Liver (tissue), 9 donors: ENCODE data around the gene ST3GAL2. TPM values are rescaled to one million over a fixed set of nuclear protein-coding genes. Genes with fewer than 3 reads are reported as not detected.

Experiments used
- DNase-seq: peaks from one replicate; pipeline ENCODE4 v3.0.0-alpha.2; 2017; ENCODE audit warnings: low spot score
- H3K27ac ChIP-seq, 2 donors: one replicate each; pipeline ENCODE4 v1.7.0; 2013; ENCODE audit warnings: inconsistent platforms in 2 of 2, low read length in 2 of 2, control low read depth in 1 of 2, low read depth in 1 of 2, mild to moderate bottlenecking in 1 of 2
- H3K27me3 ChIP-seq, 4 donors: one replicate each; pipeline versions ENCODE4 v1.6.1 to v1.7.0; 2013; ENCODE audit warnings: low read length in 3 of 4, inconsistent platforms in 1 of 4, mild to moderate bottlenecking in 1 of 4, moderate library complexity in 1 of 4; ENCODE audit not compliant: control insufficient read depth in 4 of 4, insufficient read depth in 4 of 4
- H3K36me3 ChIP-seq, 4 donors: one replicate each; pipeline versions ENCODE4 v1.6.1 to v1.7.0; 2013; ENCODE audit warnings: low read length in 3 of 4, mild to moderate bottlenecking in 3 of 4, low read depth in 1 of 4, moderate library complexity in 1 of 4; ENCODE audit not compliant: control insufficient read depth in 4 of 4, insufficient read depth in 3 of 4
- H3K4me1 ChIP-seq, 4 donors: one replicate each; pipeline versions ENCODE4 v1.6.1 to v1.7.0; 2013; ENCODE audit warnings: low read length in 3 of 4, mild to moderate bottlenecking in 3 of 4, moderate library complexity in 1 of 4; ENCODE audit not compliant: control insufficient read depth in 4 of 4, insufficient read depth in 4 of 4
- H3K4me3 ChIP-seq, 3 donors: one replicate each; pipeline versions ENCODE4 v1.6.1 to v1.7.0; 2013; ENCODE audit warnings: low read length in 3 of 3, control low read depth in 1 of 3, low read depth in 1 of 3, mild to moderate bottlenecking in 1 of 3
- H3K9ac ChIP-seq, 2 donors: one replicate each; pipeline ENCODE4 v1.7.0; 2013; ENCODE audit warnings: low read length in 2 of 2, mild to moderate bottlenecking in 2 of 2, moderate library complexity in 2 of 2, control low read depth in 1 of 2, low read depth in 1 of 2
- H3K9me3 ChIP-seq, 4 donors: one replicate each; pipeline versions ENCODE4 v1.6.1 to v1.7.0; 2013; ENCODE audit warnings: low read length in 3 of 4; ENCODE audit not compliant: control insufficient read depth in 4 of 4
- CTCF ChIP-seq: fragments of 150-350 bp; IDR thresholded peaks from 2 replicates; pipeline ENCODE4 v1.5.1; 2017; ENCODE audit warnings: improper control_type of control experiment, low read depth, low read length; ENCODE audit not compliant: missing input control
- FOXA1 ChIP-seq: IDR thresholded peaks from 2 replicates; pipeline ENCODE4 v1.6.1; 2016; ENCODE audit warnings: antibody characterized with exemption
- FOXA2 ChIP-seq: IDR thresholded peaks from 2 replicates; pipeline ENCODE4 v1.6.1; 2016; ENCODE audit warnings: antibody characterized with exemption
- GABPA ChIP-seq, 2 donors: IDR thresholded peaks in 1 of 2; conservative IDR thresholded peaks in 1 of 2; 2 replicates each; pipeline ENCODE4 v1.6.1; 2016; ENCODE audit warnings: antibody characterized with exemption in 2 of 2, mild to moderate bottlenecking in 1 of 2, moderate library complexity in 1 of 2
- HNF4G ChIP-seq: IDR thresholded peaks from 2 replicates; pipeline ENCODE4 v1.6.1; 2016; ENCODE audit warnings: antibody characterized with exemption
- JUND ChIP-seq, 2 donors: IDR thresholded peaks; 2 replicates each; pipeline ENCODE4 v1.6.1; 2016; ENCODE audit warnings: antibody characterized with exemption in 2 of 2
- RAD21 ChIP-seq, 2 donors: IDR thresholded peaks; 2 replicates each; pipeline ENCODE4 v1.6.1; 2016; ENCODE audit warnings: antibody characterized with exemption in 2 of 2, mild to moderate bottlenecking in 2 of 2
- TAF1 ChIP-seq: conservative IDR thresholded peaks from 2 replicates; pipeline ENCODE4 v1.6.1; 2016; ENCODE audit warnings: antibody characterized with exemption, mild to moderate bottlenecking
- YY1 ChIP-seq: IDR thresholded peaks from 2 replicates; pipeline ENCODE4 v1.6.1; 2016; ENCODE audit warnings: antibody characterized with exemption, mild to moderate bottlenecking
- WGBS: extraction: QIAGEN DNeasy Blood & Tissue Kit; methylation state at CpG from one replicate; pipeline ENCODE4 v1.1.7; 2013; 5-methylcytosine and 5-hydroxymethylcytosine counted together
- polyA plus RNA-seq, 2 donors: library from polyadenylated mRNA; stranded (reverse) in 1 of 2; unstranded in 1 of 2; fragments of 200-250 nt in 1 of 2; fragments of >200 nt in 1 of 2; fragmentation: Nextera tagmentation in 1 of 2; extraction: Ambion mirVana in 1 of 2; gene quantifications; one replicate each; pipeline versions ENCODE4 v1.2.1 to v1.2.3, GENCODE V29; 2013 to 2015
- total RNA-seq, 2 donors: library from RNA; depleted of rRNA; stranded (reverse); fragments of >200 nt; gene quantifications; one replicate each; pipeline ENCODE4 v1.2.3, GENCODE V29; 2014
- TF ChIP-seq, protein P1 (sequence below): IDR thresholded peaks from 2 replicates; pipeline ENCODE4 v1.6.1; 2016; ENCODE audit warnings: antibody characterized with exemption, mild to moderate bottlenecking
- TF ChIP-seq, protein P2 (sequence below): IDR thresholded peaks from 2 replicates; pipeline ENCODE4 v1.6.1; 2016; ENCODE audit warnings: antibody characterized with exemption
- donor health status: healthy.
- donor health status: healthy.
- donor health status: healthy.
- donor health status: healthy.
- donor health status: healthy.

ST3GAL2 gene
- total and polyA plus RNA-seq, 4 donors = 3.9 to 53.1 (median 12.9) TPM

DNA sequence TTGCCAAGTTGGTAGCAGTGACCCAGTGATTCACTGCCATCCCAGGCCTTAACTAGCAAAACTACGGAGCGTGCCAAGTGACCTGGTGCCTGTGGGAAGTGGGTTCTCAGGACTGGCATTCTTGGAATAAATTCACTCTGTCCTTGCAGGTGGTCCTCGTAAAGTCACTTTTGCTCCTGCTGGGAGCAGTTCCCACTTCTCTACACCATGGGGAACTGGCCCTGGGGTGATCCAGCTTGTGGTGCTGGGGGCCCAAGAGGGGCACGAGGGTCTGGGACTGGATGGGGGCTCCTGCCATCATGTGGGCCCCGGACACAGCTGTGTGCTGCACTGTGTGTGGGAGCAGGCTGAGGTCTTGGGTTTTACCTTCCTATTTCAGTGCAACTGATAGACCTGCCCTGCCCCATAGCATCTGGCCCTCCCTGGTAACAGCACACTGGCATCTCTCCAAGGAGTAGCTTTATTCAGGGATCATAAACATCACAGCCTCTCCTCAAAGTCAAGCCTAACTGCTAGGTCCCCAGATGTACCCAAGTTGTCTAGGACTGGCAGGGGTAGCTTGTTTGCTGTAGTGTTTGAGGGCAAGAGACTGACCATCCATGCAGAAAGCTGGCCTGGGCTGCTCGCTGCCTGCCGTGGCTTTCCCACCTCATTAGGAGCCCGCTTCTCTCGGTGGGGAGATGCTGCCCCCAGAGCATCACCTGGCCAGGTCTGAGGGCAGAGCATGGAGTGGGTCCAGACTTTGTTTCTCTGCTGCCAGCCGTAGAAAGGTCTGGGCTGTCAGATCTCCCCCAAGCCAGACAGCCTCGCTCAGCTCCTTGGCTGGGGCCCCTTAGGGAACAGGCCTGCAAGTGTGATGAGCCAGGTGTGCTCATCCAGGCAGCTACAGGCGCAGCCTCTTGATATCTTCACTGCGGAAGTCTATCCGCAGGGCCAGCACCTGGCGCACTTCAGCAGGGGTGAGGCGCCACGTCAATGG lies 41.5 kb upstream of the ST3GAL2 start:
- no peak for TF ChIP-seq HNF4G
- no peak for TF ChIP-seq FOXA2
- TF ChIP-seq, protein P1, sequence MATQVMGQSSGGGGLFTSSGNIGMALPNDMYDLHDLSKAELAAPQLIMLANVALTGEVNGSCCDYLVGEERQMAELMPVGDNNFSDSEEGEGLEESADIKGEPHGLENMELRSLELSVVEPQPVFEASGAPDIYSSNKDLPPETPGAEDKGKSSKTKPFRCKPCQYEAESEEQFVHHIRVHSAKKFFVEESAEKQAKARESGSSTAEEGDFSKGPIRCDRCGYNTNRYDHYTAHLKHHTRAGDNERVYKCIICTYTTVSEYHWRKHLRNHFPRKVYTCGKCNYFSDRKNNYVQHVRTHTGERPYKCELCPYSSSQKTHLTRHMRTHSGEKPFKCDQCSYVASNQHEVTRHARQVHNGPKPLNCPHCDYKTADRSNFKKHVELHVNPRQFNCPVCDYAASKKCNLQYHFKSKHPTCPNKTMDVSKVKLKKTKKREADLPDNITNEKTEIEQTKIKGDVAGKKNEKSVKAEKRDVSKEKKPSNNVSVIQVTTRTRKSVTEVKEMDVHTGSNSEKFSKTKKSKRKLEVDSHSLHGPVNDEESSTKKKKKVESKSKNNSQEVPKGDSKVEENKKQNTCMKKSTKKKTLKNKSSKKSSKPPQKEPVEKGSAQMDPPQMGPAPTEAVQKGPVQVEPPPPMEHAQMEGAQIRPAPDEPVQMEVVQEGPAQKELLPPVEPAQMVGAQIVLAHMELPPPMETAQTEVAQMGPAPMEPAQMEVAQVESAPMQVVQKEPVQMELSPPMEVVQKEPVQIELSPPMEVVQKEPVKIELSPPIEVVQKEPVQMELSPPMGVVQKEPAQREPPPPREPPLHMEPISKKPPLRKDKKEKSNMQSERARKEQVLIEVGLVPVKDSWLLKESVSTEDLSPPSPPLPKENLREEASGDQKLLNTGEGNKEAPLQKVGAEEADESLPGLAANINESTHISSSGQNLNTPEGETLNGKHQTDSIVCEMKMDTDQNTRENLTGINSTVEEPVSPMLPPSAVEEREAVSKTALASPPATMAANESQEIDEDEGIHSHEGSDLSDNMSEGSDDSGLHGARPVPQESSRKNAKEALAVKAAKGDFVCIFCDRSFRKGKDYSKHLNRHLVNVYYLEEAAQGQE = no peak
- no peak for TF ChIP-seq YY1
- no peak for TF ChIP-seq GABPA (IDR thresholded peaks at IDR 0.05 in 1 of 2, conservative IDR thresholded peaks at IDR 0.05 in 1 of 2)
- TF ChIP-seq TAF1 = no peak
- DNase-seq = no peak
- Histone ChIP-seq H3K9me3 (no peaks in the 10 kb centered on the region), H3K4me3 (no peak overlapping the region), H3K36me3 (peaks cover 19 to 61% (median 40%) of the 10 kb centered on the region in 4 donors), H3K4me1 (no peaks in the 10 kb centered on the region), H3K27me3 (no peaks in the 10 kb centered on the region), H3K27ac (no peak overlapping the region), H3K9ac (no peak overlapping the region)
- 94% methylated on average over 17 of the region's 17 CpGs for WGBS

DNA sequence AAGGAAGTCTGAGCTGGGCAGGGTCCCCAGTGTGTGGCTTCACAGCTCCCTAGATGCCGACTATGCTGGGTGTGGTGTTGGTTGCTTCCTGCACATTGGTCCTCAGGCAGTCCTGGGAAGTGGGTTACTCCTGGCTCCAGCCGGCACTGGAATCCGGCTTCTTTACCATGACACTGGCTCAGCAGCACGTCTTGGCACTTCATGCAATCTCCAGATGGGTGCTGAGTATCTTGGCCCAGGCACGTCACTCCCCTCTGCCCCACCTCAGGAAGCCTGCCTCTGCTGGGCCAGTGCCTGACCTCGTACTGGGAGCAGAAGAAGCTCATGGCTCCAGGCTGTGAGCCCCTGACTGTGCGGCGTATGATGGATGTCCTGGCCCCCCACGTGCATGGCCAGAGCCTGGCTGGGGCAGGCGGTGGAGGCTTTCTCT lies 40.0 kb upstream of the ST3GAL2 start:
- no peak for TF ChIP-seq FOXA1
- TF ChIP-seq JUND (IDR thresholded peaks at IDR 0.05) = no peak
- TF ChIP-seq RAD21 (IDR thresholded peaks at IDR 0.05) = peak in 1 of 2 donors; percentile 14
- TF ChIP-seq, protein P2, sequence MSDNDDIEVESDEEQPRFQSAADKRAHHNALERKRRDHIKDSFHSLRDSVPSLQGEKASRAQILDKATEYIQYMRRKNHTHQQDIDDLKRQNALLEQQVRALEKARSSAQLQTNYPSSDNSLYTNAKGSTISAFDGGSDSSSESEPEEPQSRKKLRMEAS = no peak
- no peak for TF ChIP-seq CTCF
- no peaks in the 10 kb centered on the region for H3K9me3 ChIP-seq
- H3K4me1 ChIP-seq = no peaks in the 10 kb centered on the region
- H3K27me3 ChIP-seq = no peaks in the 10 kb centered on the region
- H3K4me3 ChIP-seq = no peak overlapping the region
- H3K9ac ChIP-seq = no peak overlapping the region
- 77% methylated on average over 10 of the region's 10 CpGs for WGBS
- H3K36me3 ChIP-seq = peaks cover 24 to 71% (median 39%) of the 10 kb centered on the region in 4 donors
- no peak overlapping the region for H3K27ac ChIP-seq
- DNase-seq = no peak
